Measurements from ENCODE around the gene NRIP3.

GRCh38 chr11:9005087-9005486, 1.3 kb upstream of the NRIP3 start:
- TF ChIP-seq POLR2A (IDR thresholded peaks at IDR 0.05; ENCODE audit: low read depth, low read length), result no peak
- no peak for TF ChIP-seq TAF1 (IDR thresholded peaks at IDR 0.05; ENCODE audit: borderline replicate concordance, low read depth, low read length)
